WTC11 (cell line): Measurements from ENCODE around the gene CFAP57.

Experiments
- ATF2 ChIP-seq: sonication (generic); formaldehyde crosslinking; IDR thresholded peaks from 2 replicates; pipeline ENCODE4 v1.8.1; 2022; ENCODE audit warnings: low read depth, missing genetic modification reagents, borderline replicate concordance
- CTCF ChIP-seq: fragments of 200-600 bp; IDR thresholded peaks from 2 replicates; pipeline ENCODE4 v1.8.0; 2022; ENCODE audit warnings: antibody characterized with exemption
- ESRRA ChIP-seq: sonication (generic); formaldehyde crosslinking; IDR thresholded peaks from 2 replicates; pipeline ENCODE4 v1.8.1; 2022; ENCODE audit warnings: mild to moderate bottlenecking, missing genetic modification reagents, borderline replicate concordance
- IRF2 ChIP-seq: sonication (generic); formaldehyde crosslinking; IDR thresholded peaks from 2 replicates; pipeline ENCODE4 v1.8.0; 2022; ENCODE audit warnings: low read depth, missing genetic modification reagents, borderline replicate concordance
- MXD4 ChIP-seq: fragments of 250-450 bp; sonication (Bioruptor Pico); IDR thresholded peaks from 2 replicates; pipeline ENCODE4 v1.8.0; 2021; ENCODE audit warnings: mild to moderate bottlenecking, moderate library complexity, borderline replicate concordance
- NFE2L1 ChIP-seq: sonication (generic); formaldehyde crosslinking; IDR thresholded peaks from 2 replicates; pipeline ENCODE4 v1.8.1; 2023; ENCODE audit warnings: missing genetic modification reagents

GRCh38 chr1:43280692-43281091 is 108.6 kb downstream of the CFAP57 start:
- TF ChIP-seq ATF2 (no peak), NFE2L1 (CRISPR knock-in tag) (no peak), CTCF (no peak), ESRRA (CRISPR knock-in tag) (no peak), MXD4 (CRISPR knock-in tag) (no peak), IRF2 (no peak)
